ENCODE results near the gene MAVS. TPM values are rescaled to one million over a fixed set of nuclear protein-coding genes. Genes with fewer than 3 reads are reported as not detected.
A peak's percentile ranks its signal among the peaks of the same experiment; 100 is the strongest.

Gene MAVS
- total and polyA plus RNA-seq, 9 of the 15 experiments (the other 6 are each of a cell fraction or from before 2014, with no cell fraction given) = 1.6 to 22.0 (median 11.3) TPM

DNA sequence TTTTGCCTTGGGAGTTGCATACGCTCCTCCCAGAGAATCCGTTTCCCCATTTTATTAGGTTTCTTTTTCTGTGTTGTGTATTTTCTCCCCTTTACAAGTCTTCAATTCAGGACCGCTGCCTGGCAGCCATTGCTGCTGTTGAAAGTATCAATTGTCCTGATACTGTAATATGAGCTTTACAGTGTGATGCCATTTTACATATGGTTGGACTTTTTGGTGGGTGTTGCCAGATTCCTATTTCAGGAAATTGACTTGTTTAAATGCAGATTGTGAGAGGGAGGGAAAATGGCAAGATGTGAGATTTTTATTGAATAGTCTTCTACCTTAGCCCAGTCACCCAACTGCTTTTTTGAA, 43.7 kb downstream of the MAVS start:
- intact Hi-C loops (cut with micrococcal nuclease) = loop anchor here (2.0 kb wide), 1 partner anchor 122 kb away; no protein-coding TSS in a partner anchor
- H2AFZ ChIP-seq (ENCODE audit: low read depth, low read length) = no peak overlapping the region
- POLR2A ChIA-PET = interaction anchor here (0.6 to 1.3 kb wide), 6 partner anchors 9 to 151 kb away, joined by 3 to 4 read pairs (median 4); no protein-coding TSS in a partner anchor

More for the DNA sequence above, 43.7 kb downstream of the MAVS start:
- peaks cover 28% of the 10 kb centered on the region for H4K20me1 ChIP-seq (replicated peaks; ENCODE audit: control insufficient read depth, insufficient read depth, low read length)
- CTCF ChIA-PET (ENCODE audit: low intra/inter-chr PET ratio) = interaction anchor here (0.5 kb wide), 1 partner anchor 17 kb away, joined by 3 read pairs; no protein-coding TSS in a partner anchor
- H3K27me3 ChIP-seq (ENCODE audit: control insufficient read depth in 2 of 2, insufficient read depth in 2 of 2, low read length in 2 of 2) = no peaks in the 10 kb centered on the region
- 0% methylated on average over 3 of the region's 3 CpGs for WGBS (ENCODE audit: insufficient coverage, low coverage, missing lambda C conversion rate)
- H3K4me3 ChIP-seq = peak overlapping the region; percentile 95
- DNase-seq (ENCODE audit: extremely low read depth in 1 of 4, low spot score in 3 of 4) = peak in 1 of 4 experiments; percentile 24
- H3K9ac ChIP-seq (ENCODE audit: insufficient read depth in 1 of 2, low read depth in 2 of 2, low read length in 2 of 2) = peak overlapping the region; percentile 96
- TF ChIP-seq GABPB1 (CRISPR knock-in tag; IDR thresholded peaks at IDR 0.05) (no peak), FOXJ3 (CRISPR knock-in tag; IDR thresholded peaks at IDR 0.05) (no peak), YY1 (IDR thresholded peaks at IDR 0.05; ENCODE audit: borderline replicate concordance in 1 of 3, control insufficient read depth in 1 of 3, extremely low read depth in 1 of 3, insufficient read depth in 3 of 3, insufficient read length in 1 of 3, insufficient replicate concordance in 2 of 3, low read depth in 1 of 3, low read length in 2 of 3) (peak in 1 of 3 experiments; percentile 80), CEBPZ (IDR thresholded peaks at IDR 0.05; ENCODE audit: borderline replicate concordance, low read depth, low read length) (no peak), ZSCAN32 (CRISPR knock-in tag; IDR thresholded peaks at IDR 0.05) (no peak), ZNF224 (CRISPR knock-in tag; IDR thresholded peaks at IDR 0.05) (0 out of 2 replicates have a peak, but pooled peaks have one; percentile 5), ZKSCAN3 (CRISPR knock-in tag; IDR thresholded peaks at IDR 0.05) (no peak), GABPA (tag; conservative IDR thresholded peaks at IDR 0.05; ENCODE audit: low read depth) (no peak), ZNF232 (CRISPR knock-in tag; IDR thresholded peaks at IDR 0.05) (no peak)
- TF ChIP-seq, protein P1, sequence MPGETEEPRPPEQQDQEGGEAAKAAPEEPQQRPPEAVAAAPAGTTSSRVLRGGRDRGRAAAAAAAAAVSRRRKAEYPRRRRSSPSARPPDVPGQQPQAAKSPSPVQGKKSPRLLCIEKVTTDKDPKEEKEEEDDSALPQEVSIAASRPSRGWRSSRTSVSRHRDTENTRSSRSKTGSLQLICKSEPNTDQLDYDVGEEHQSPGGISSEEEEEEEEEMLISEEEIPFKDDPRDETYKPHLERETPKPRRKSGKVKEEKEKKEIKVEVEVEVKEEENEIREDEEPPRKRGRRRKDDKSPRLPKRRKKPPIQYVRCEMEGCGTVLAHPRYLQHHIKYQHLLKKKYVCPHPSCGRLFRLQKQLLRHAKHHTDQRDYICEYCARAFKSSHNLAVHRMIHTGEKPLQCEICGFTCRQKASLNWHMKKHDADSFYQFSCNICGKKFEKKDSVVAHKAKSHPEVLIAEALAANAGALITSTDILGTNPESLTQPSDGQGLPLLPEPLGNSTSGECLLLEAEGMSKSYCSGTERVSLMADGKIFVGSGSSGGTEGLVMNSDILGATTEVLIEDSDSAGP (CRISPR knock-in tag; IDR thresholded peaks at IDR 0.05) = no peak
- BruUV-seq (replicated peaks) = TSS peak; percentile 53
- H3K4me1 ChIP-seq (replicated peaks in 1 of 2; ENCODE audit: control insufficient read depth in 2 of 2, insufficient read depth in 2 of 2, low read length in 2 of 2) = peaks cover 9 to 11% of the 10 kb centered on the region in 2 experiments; a peak in 4 of 5 replicates
- peak overlapping the region; percentile 94 for H3K27ac ChIP-seq (ENCODE audit: extremely low read depth, low read depth, low read length)
- peaks cover 80% of the 10 kb centered on the region for H3K79me2 ChIP-seq (ENCODE audit: control insufficient read depth, insufficient read depth, low read length)
- in situ Hi-C loops (cut with MboI) = no loop called here
- no peaks in the 10 kb centered on the region for H3K9me3 ChIP-seq (replicated peaks; ENCODE audit: control insufficient read depth, insufficient read depth, low read depth, low read length)
- no peak for FAIRE-seq
- no peaks in the 10 kb centered on the region for H3K9me1 ChIP-seq (ENCODE audit: control insufficient read depth, insufficient read depth, low read length)
- H3K36me3 ChIP-seq (ENCODE audit: control insufficient read depth, insufficient read depth, low read length) = peaks cover 36% of the 10 kb centered on the region
- ATAC-seq = no peak
- H3K4me2 ChIP-seq (ENCODE audit: insufficient read depth, low read length) = peak overlapping the region; percentile 98
